WTC11 (cell line): ENCODE measurements around the gene SMPDL3A. TPM values are rescaled to one million over a fixed set of nuclear protein-coding genes. Genes with fewer than 3 reads are reported as not detected.

ENCODE experiments used
- ATAC-seq: fragments of 200-7000 bp; cut with Tn5 transposase; 2 replicates; pipeline ENCODE4 v1.10.0; 2021; ENCODE audit warnings: mild to moderate bottlenecking, moderate library complexity
- CTCF ChIA-PET: fragments of 300-600 bp; sonication (Branson Sonifier 250); formaldehyde crosslinking; loops from one replicate; lab custom pipeline; 2021; ENCODE audit warnings: antibody characterized with exemption; lab: Charles Lee
- POLR2A ChIA-PET: fragments of 350-600 bp; sonication (Branson Sonifier 250); formaldehyde crosslinking; loops from one replicate; lab custom pipeline; 2021; ENCODE audit warnings: antibody characterized with exemption; lab: Charles Lee
- DNase-seq: peaks from one replicate; pipeline ENCODE4 v3.0.0; 2021; ENCODE audit warnings: low spot score
- H3K27ac Mint-ChIP-seq: 2 replicates; pipeline ENCODE4 v1.8.0; 2021; ENCODE audit warnings: mixed read lengths
- H3K27me3 Mint-ChIP-seq: 2 replicates; pipeline ENCODE4 v1.8.0; 2021; ENCODE audit warnings: low read depth, mild to moderate bottlenecking, moderate library complexity, mixed read lengths
- H3K36me3 Mint-ChIP-seq: 2 replicates; pipeline ENCODE4 v1.8.0; 2021; ENCODE audit warnings: mixed read lengths
- H3K4me1 Mint-ChIP-seq: 2 replicates; pipeline ENCODE4 v1.8.0; 2022; ENCODE audit warnings: mixed read lengths
- H3K4me3 Mint-ChIP-seq: 2 replicates; pipeline ENCODE4 v1.8.0; 2021; ENCODE audit warnings: mild to moderate bottlenecking, moderate library complexity, mixed read lengths
- H3K9me3 Mint-ChIP-seq: 2 replicates; pipeline ENCODE4 v1.8.0; 2021; ENCODE audit warnings: mixed read lengths
- ATF2 ChIP-seq: sonication (generic); formaldehyde crosslinking; IDR thresholded peaks from 2 replicates; pipeline ENCODE4 v1.8.1; 2022; ENCODE audit warnings: low read depth, missing genetic modification reagents, borderline replicate concordance
- ATF3 ChIP-seq: sonication (generic); formaldehyde crosslinking; conservative IDR thresholded peaks from 2 replicates; pipeline ENCODE4 v1.8.1; 2022; ENCODE audit warnings: mild to moderate bottlenecking, missing genetic modification reagents
- E2F4 ChIP-seq: sonication (generic); formaldehyde crosslinking; IDR thresholded peaks from 2 replicates; pipeline ENCODE4 v1.8.1; 2022; ENCODE audit warnings: low read depth, mild to moderate bottlenecking, moderate library complexity, missing genetic modification reagents, borderline replicate concordance
- E2F5 ChIP-seq: sonication (generic); formaldehyde crosslinking; IDR thresholded peaks from 2 replicates; pipeline ENCODE4 v1.8.1; 2022; ENCODE audit warnings: mild to moderate bottlenecking, moderate library complexity, missing genetic modification reagents
- FOXJ3 ChIP-seq: sonication (generic); formaldehyde crosslinking; IDR thresholded peaks from 2 replicates; pipeline ENCODE4 v1.9.0; 2021; ENCODE audit warnings: missing genetic modification reagents, mild to moderate bottlenecking, borderline replicate concordance
- FOXP1 ChIP-seq: sonication (generic); formaldehyde crosslinking; IDR thresholded peaks from 2 replicates; pipeline ENCODE4 v1.8.0; 2022; ENCODE audit warnings: missing genetic modification reagents, mild to moderate bottlenecking, moderate library complexity, borderline replicate concordance
- FOXP4 ChIP-seq: sonication (generic); formaldehyde crosslinking; IDR thresholded peaks from 2 replicates; pipeline ENCODE4 v1.8.0; 2022; ENCODE audit warnings: mild to moderate bottlenecking, missing genetic modification reagents
- JAZF1 ChIP-seq: fragments of 250-450 bp; sonication (Bioruptor Pico); IDR thresholded peaks from 2 replicates; pipeline ENCODE4 v1.9.0; 2021; ENCODE audit warnings: moderate library complexity, mild to moderate bottlenecking, inconsistent platforms
- KAT7 ChIP-seq: sonication (generic); formaldehyde crosslinking; IDR thresholded peaks from 2 replicates; pipeline ENCODE4 v1.8.1; 2023; ENCODE audit warnings: missing genetic modification reagents, mild to moderate bottlenecking, borderline replicate concordance
- MAX ChIP-seq: sonication (generic); formaldehyde crosslinking; IDR thresholded peaks from 2 replicates; pipeline ENCODE4 v1.8.0; 2022; ENCODE audit warnings: mild to moderate bottlenecking, missing genetic modification reagents
- RORB ChIP-seq: fragments of 250-450 bp; sonication (Bioruptor Pico); IDR thresholded peaks from 2 replicates; pipeline ENCODE4 v1.9.0; 2021; ENCODE audit warnings: mild to moderate bottlenecking
- TEAD1 ChIP-seq: sonication (generic); formaldehyde crosslinking; IDR thresholded peaks from 2 replicates; pipeline ENCODE4 v1.8.0; 2022; ENCODE audit warnings: mild to moderate bottlenecking, missing genetic modification reagents
- USF1 ChIP-seq: sonication (generic); formaldehyde crosslinking; IDR thresholded peaks from 2 replicates; pipeline ENCODE4 v1.8.0; 2022; ENCODE audit warnings: mild to moderate bottlenecking, missing genetic modification reagents
- ZNF121 ChIP-seq: sonication (generic); formaldehyde crosslinking; IDR thresholded peaks from 2 replicates; pipeline ENCODE4 v1.8.0; 2023; ENCODE audit warnings: missing genetic modification reagents
- ZNF219 ChIP-seq: sonication (generic); formaldehyde crosslinking; IDR thresholded peaks from 2 replicates; pipeline ENCODE4 v1.8.0; 2023; ENCODE audit warnings: missing genetic modification reagents, mild to moderate bottlenecking, borderline replicate concordance
- ZNF232 ChIP-seq: sonication (generic); formaldehyde crosslinking; IDR thresholded peaks from 2 replicates; pipeline ENCODE4 v1.8.0; 2022; ENCODE audit warnings: mild to moderate bottlenecking, missing genetic modification reagents
- ZNF263 ChIP-seq: sonication (generic); formaldehyde crosslinking; IDR thresholded peaks from 2 replicates; pipeline ENCODE4 v1.8.1; 2022; ENCODE audit warnings: low read depth, mild to moderate bottlenecking, moderate library complexity, missing genetic modification reagents
- ZNF396 ChIP-seq: fragments of 250-450 bp; sonication (Bioruptor Pico); IDR thresholded peaks from 2 replicates; pipeline ENCODE4 v1.8.0; 2021; ENCODE audit warnings: mild to moderate bottlenecking, moderate library complexity, borderline replicate concordance
- ZNF532 ChIP-seq: fragments of 250-450 bp; sonication (Bioruptor Pico); IDR thresholded peaks from 2 replicates; pipeline ENCODE4 v1.9.0; 2021; ENCODE audit warnings: mild to moderate bottlenecking, borderline replicate concordance
- total RNA-seq: library from RNA; stranded (reverse); gene quantifications from 3 replicates; pipeline ENCODE4 v1.2.3, GENCODE V29; 2021

SMPDL3A gene
- total RNA-seq, 1 experiment from 2014 or later = 2.1 TPM

- ATAC-seq (peak; percentile 26), DNase-seq (no peak)
- CTCF ChIA-PET = interaction anchor here (0.8 to 1.9 kb wide), 3 partner anchors 11 to 61 kb away, joined by 3 to 12 read pairs (median 3); no protein-coding TSS in a partner anchor
- Mint-ChIP-seq H3K9me3 (peaks cover 4% of the 10 kb centered on the region), H3K27ac (no peak overlapping the region), H3K4me1 (peaks cover 32% of the 10 kb centered on the region), H3K4me3 (no peak overlapping the region), H3K36me3 (no peaks in the 10 kb centered on the region), H3K27me3 (peaks cover 17% of the 10 kb centered on the region)
- POLR2A ChIA-PET = no interaction called here
- TF ChIP-seq TEAD1 (CRISPR knock-in tag) = no peak
- no peak for TF ChIP-seq KAT7 (CRISPR knock-in tag)
- TF ChIP-seq JAZF1 (CRISPR knock-in tag) = no peak
- TF ChIP-seq USF1 = no peak
Observed at GRCh38 chr6:122778302-122778701, 10.8 kb upstream of the SMPDL3A start.

GRCh38 chr6:122778985-122779661 is 9.9 kb upstream of the SMPDL3A start:
- peaks cover 4% of the 10 kb centered on the region for H3K9me3 Mint-ChIP-seq
- DNase-seq = peak; percentile 45
- peaks cover 18% of the 10 kb centered on the region for H3K27me3 Mint-ChIP-seq
- ChIA-PET CTCF (interaction anchor here (0.9 to 2.4 kb wide), 4 partner anchors 8 to 60 kb away, joined by 3 to 12 read pairs (median 6); no protein-coding TSS in a partner anchor), POLR2A (no interaction called here)
- no peaks in the 10 kb centered on the region for H3K36me3 Mint-ChIP-seq
- peak overlapping the region; percentile 48 for H3K4me3 Mint-ChIP-seq
- TF ChIP-seq MAX (peak; percentile 24; the same call in 1 of the 2 replicates), ZNF263 (no peak)
- H3K4me1 Mint-ChIP-seq = peaks cover 35% of the 10 kb centered on the region
- H3K27ac Mint-ChIP-seq = peak overlapping the region; percentile 80
- ATAC-seq = peak; percentile 99

- Mint-ChIP-seq H3K27ac (peak within 1 kb of the TSS; percentile 80), H3K4me1 (peaks cover 35% of the 10 kb centered on the region), H3K9me3 (peaks cover 4% of the 10 kb centered on the region), H3K27me3 (peaks cover 18% of the 10 kb centered on the region), H3K4me3 (peak within 1 kb of the TSS; percentile 48), H3K36me3 (no peaks in the 10 kb centered on the region)
- TF ChIP-seq FOXP4 (CRISPR knock-in tag) = no peak
- no peak for TF ChIP-seq E2F5
- no peak for TF ChIP-seq FOXP1
- no peak for TF ChIP-seq ATF3 (CRISPR knock-in tag)
- no peak for TF ChIP-seq FOXJ3 (CRISPR knock-in tag)
- no peak; the same call in 1 of the 2 replicates for TF ChIP-seq MAX
- no peak for TF ChIP-seq ZNF232
- no peak for TF ChIP-seq ZNF219
- no peak for TF ChIP-seq ATF2 (CRISPR knock-in tag)
- no peak for TF ChIP-seq ZNF532 (CRISPR knock-in tag)
- TF ChIP-seq ZNF121 (CRISPR knock-in tag) = no peak
- no peak for TF ChIP-seq RORB
- no peak for TF ChIP-seq E2F4 (CRISPR knock-in tag)
- TF ChIP-seq ZNF396 = no peak
- ChIA-PET CTCF (interaction anchor here (0.9 to 2.4 kb wide), 5 partner anchors 9 to 60 kb away, joined by 3 to 12 read pairs (median 4); partner anchors contain the start of gene SMPDL3A), POLR2A (no interaction called here)
- peak; percentile 29 for ATAC-seq
- DNase-seq = no peak
Observed at GRCh38 chr6:122779667-122780066, 9.4 kb upstream of the SMPDL3A start, which contains the start of gene FABP7. Gene FABP7 (plus strand): TSS chr6:122779716. CDS start chr6:122779795, 79 bp downstream.
